ENCODE results near the gene MAPK8IP1.
A peak's percentile ranks its signal among the peaks of the same experiment; 100 is the strongest.

MAPK8IP1 gene

DNA sequence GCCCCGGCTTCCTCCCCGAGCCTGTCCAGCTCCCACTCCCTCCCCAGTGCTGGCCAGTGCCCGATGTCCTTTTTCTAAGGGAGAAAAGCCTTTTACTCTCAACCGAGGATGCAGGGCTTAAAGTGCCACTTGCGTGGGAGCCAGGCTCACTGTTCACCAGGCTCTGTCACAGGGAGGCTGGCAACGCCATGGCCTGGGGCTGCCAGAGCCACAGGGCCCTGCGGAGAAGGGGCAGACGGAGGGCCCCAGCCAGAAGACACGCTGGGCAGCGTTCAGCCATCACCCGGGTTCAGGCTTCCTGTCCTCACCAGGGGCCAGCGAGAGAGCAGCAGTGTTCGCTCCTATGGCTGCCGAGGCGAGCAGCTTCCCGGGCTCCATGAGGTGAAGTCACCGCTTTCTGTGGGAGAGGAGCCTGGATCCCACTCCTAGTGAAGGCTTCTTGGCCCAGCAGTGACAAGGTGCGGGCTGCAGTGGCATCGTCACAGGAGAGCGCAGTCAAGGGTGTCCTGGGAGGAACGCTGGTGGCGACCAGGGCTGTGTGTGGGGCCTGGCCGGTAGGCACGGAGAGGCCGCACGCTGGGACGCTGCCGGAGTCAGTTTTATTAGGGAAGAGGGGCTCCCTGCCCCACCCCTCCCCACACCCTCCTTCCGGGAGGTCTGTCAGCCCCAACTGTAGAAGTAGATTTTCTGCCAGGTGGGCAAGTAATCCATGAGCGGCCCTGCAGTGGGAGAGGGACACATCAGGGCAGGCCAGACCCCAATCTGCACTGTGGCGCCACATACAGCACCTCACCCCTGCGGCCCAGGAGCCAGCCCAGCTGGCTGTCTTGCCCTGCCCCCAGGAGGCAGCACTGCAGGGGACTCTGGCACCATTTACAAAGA is 24.4 kb downstream of the MAPK8IP1 start:
- no peak for DNase-seq

DNA sequence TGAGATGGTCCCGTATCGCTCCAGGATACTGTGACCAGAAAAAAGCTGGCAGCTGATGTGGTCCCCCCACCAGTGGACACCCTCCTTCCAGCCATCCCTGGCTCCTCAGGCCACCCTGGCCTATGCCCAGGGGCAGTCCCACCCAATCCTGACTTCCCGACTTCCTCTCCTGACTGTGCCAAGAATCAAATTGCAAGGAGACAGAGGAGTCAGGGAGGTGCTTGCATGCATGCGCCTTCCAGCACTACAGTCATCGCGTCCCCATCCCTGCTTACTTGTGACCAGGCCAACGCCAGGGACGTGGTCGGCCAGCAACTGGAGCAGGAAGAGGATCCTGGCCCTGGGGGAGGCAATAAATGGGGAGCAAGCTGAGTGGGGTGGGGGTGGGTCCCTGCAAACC is 25.2 kb downstream of the MAPK8IP1 start:
- DNase-seq = no peak

DNA sequence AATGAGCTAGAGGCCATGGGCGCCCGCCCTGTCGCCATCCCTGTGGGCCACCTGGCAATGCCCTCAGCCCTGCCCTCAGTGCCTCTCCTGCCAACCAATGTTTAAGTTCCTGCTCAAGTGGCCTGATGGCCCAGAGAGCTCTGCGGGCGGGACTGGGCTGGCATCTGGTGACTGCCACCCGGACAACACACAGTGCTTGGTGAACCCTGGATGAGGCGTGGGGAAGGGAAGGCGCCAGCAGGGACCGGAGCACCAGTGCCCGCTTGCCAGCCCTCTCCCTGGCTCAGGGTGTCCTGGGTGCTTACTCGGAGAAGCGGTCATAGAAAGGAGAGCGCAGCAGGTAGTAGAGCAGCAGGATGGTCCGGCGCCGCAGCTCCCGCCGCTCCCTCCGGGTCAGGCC is 28.1 kb downstream of the MAPK8IP1 start:
- DNase-seq = no peak

DNA sequence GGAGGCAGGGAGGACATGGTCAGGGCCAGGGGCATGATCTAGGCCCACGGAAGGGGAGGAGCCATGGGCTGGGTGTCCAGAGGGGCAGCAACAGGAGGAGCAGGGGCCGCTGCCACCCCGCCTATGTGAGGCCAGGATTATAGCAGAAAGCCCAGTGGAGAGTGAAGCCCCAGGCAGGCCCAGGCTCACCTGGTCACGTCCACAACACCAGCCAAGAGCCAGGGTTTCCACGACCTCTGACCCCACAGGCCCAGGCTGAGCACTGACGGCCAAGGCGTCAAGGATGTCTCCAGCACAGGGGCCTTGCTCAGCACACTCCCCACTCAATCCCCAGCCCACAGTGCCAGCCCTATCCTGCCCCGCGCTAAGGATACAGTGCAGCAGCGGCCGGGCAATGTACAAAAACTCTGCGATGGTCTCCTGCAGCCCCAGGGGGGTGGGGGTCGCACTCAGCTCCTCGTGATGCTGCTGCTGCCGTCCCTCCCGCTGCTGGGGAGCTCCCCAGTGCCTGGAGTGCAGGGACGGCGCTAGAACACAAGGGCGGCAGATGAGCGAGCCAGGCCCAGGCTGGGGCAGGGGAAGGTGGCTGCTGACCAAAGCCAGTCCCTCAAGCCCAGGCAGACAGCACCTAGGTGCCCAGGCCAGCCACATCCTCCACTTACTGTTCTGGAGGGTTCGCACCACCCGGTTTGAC is 28.6 kb downstream of the MAPK8IP1 start:
- DNase-seq = no peak

DNA sequence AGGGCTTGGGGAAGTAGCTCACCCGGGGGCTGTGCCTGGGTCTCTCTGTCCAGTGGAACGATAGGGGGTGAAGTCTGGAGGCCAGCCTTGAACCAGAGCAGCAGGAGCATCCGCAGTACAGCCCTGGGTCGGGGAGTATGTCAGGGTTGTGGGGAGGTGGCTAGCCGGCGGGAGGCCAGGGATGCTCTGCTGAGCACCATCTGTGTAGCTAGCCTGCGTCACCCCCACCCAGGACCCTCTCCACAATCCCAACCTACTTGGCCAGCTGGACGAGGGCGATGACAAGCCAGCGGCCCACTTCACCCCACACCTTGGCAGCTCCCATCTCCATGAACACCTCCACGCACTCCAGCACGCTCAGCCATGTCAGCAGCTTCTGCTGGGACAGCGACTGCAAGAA is 30.0 kb downstream of the MAPK8IP1 start:
- no peak for DNase-seq

DNA sequence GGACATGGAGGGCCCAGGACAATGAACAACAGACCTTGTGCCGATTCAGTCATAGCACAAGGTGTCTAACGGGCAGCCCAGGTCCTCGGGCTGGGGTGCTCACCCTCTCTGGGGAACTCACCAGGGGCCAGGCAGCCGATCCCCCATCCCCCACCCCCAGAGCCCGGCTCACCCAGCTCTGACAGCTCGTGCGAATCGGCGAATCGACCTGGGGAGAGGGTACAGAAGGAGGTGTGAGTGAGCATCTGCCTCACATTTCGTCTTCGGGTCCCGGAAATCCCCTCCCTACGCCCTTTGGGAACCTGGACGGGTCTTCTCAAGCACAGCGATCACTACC is 31.8 kb downstream of the MAPK8IP1 start:
- no peak for DNase-seq

DNA sequence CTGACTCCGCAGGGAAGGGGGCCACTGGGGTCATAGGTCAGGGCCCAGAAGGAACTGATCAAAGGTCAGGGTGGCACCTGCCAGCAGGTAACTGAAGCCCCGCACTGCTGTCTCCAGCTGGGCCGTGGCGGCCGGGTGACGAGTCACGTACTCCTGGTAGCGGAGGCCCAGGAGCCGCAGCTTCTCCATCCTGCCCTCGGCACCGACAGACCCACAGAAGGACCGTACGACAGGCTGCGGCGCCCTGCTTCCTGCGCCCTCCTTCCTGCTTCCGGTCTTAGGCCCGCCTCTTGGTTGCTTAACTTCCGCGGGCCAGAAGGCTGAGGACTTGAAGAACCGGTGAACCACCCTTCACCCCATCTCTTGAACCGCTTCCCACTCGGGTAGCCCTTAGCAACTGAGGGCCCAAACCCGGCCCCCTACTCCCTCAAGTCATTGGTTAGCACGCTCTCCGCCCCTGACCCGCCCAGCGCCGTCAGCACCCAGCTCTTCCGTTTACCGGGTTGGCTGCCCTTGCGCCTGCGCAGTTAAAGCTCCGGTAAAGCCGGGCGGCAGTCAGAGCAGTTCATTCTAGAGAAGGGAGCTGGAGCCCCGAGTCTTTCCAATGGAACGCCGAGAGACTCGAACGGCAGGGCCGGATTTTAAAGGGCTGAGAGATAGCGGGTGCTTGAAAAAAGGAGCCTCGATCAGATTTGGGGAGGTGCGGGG is 32.3 kb downstream of the MAPK8IP1 start, which contains the start of gene PEX16:
PEX16 (minus strand) TSS at position 255 of the 708 bp plus-strand sequence; CDS start at position 189, 66 bp downstream.
- peak; percentile 99 for DNase-seq

DNA sequence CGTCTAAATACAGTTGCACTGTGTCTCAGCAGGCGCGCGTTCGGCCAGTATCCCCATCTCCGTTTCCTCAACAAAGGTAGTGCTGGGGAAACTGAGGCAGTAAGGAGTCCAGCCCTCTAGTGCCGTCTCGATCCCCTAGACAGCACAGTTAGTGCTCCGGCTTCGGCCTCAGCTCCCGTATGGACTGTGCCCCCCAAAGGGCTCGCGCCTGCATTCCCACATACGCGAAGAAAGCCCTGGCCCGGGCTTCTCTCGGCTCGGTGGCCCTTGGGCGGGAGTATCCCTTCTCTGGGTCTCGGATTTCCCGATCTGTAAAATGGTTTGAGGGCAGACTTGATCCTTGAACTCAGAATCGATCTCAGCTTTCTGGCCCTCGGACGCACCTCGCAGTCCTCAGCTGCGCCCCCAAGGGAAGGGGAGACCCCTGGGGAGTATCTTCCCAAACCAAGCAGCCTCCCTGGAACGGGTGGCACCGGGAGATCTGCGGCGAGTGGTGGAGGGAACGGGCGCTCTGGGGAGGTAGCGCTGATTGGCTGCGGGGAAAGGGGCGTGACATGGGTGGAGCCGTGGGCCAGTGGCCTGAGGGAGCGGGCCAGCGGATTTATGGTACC is 33.0 kb downstream of the MAPK8IP1 start:
- DNase-seq = peak; percentile 80

DNA sequence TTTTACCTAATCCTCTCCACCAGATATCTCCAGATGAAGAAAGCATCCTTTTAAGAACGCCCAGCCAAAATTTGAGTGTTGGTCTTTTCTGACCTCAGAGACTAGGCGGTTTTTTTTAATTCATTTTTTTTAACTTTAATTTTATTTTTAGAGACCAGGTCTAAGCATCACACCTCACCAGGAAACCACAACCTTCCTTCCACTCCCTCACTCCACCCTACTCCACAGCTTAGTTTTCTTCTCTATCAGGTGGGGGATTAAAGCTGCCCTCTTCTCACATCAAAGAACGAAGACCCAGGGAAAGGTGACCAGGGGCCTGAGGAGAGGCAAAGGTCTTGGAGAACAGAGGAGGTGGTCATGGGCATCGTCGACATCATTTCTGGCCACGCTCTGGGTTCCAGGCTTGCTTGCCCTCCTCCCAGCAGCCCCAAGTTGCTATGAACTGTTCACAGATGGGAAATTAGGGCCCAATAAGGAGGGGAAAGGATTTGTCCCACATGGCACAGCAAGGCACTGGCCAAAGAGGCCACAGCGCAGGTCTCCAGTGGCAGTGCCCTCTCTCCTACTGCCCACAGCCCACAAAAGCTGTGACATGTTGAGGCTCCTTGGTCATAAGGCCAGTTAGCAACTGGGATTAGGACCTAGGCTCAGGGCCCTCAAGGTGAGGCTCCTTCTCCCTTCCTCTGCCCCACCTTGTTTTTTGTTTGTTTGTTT is 33.7 kb downstream of the MAPK8IP1 start:
- DNase-seq = no peak

DNA sequence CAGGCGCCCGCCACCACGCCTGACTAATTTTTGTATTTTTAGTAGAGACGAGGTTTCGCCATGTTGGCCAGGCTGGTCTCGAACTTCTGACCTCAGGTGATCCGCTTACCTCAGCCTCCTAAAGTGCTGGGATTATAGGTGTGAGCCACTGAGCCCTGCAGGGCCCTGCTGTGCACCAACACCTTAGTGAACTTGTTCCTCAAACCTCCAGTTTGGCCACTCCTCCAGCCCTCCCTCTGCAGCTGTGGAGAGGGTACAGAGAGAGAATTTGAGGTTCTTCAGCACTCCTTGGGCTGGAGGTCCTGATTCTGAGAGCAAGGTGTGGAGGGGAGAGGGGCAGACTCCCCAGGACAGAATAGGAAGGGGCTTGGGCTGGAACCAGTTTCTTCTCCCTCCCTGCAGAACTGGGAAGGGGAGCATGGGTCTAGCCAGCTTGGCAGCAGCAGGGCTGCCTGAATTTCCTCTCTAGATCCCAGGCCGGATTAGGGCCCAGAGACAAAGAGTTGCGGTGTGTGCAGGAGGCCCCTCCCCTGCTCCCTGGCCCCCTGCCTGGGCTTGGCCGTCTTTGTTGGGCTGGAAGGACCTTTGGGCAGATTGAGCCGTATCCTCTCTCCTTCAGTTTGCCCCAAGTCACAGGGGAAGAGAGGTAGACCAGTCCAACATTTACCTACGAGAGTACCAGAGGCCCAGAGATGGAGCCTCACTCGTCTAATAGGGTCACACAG is 34.5 kb downstream of the MAPK8IP1 start:
- DNase-seq = no peak

DNA sequence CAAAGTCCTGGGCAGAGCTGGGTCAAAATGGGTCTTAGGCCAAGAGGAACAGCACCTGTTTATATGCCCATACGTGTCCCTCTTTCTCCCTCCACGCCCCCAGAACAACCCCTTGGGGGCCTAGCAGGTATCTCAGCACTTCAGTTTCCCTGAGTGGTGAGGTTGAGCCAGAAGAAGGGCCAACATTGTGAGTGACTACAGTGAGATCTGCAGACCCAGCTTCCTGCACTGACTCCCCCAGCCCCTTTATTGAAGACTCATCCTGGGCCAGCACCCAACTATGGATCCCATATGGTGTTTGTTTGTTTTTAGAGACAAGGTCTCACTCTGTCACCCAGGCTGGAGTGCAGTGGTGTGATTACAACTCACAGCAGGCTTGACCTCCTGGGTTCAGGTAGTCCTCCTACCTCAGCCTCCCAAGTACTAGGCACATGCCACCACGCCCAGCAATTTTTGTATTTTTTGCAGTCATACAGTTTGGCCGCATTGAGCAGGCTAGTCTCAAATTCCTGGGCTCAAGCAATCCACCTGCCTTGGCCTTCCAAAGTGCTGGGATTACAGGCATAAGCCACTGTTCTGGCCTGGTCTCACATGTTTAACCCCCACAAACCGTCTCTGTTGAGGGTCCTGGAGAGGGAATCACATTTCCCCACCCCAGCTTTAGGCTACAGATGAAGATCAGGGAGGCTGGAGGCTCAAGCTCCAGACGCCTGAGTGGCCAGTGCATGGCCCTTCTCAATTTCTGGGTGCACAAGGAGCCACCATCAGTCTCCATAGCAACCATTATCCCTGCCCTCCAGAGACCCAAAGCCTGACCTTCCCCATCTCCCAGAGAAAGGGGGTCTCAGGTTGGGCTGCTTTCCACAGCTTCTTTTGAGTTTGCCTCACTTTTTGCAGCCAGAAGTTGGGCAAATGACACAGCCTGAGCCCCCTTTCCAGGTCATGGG is 35.4 kb downstream of the MAPK8IP1 start:
- no peak for DNase-seq

DNA sequence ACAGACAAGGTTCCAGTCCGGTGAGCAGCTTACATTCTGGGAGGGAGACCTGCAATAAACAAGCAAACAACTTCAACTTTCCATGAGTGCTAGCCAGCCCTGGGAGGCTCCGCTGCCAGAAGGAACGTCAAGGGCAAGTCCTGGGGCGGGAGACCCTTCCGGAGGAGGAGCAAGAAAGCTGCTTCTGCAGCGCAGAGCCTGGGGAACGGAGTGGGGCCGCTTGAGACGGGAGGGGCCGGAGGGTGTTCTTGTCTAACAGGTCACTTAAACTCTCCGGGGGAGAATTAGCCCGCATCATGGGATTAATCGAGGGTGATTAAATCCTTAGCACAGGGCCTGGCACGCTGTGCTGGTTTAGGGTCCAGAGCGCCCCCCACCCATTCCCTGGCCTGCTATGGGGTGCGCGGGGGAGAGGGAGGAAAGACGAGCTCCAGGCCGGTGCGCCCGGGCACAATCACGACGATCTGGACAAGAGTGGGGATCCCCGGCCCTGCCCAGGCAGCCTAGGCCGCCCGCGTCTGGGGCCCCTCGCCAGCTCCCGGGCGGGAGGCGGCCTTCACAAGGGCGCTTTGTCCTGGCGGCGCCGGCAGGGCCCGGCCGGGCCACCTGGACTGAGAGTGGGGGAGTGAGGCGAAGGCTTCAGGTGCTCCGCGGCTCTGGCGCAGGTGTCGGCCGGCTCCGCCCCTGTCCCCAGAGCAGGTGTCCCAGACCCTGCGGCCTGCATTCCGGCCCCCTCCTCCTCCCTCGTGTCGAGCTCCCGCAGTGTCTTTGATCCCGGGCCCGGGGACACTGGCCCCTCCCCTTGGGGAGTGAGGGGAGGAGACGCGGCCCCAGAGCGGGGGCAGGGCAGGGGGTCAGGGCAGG is 36.3 kb downstream of the MAPK8IP1 start:
- DNase-seq = no peak

DNA sequence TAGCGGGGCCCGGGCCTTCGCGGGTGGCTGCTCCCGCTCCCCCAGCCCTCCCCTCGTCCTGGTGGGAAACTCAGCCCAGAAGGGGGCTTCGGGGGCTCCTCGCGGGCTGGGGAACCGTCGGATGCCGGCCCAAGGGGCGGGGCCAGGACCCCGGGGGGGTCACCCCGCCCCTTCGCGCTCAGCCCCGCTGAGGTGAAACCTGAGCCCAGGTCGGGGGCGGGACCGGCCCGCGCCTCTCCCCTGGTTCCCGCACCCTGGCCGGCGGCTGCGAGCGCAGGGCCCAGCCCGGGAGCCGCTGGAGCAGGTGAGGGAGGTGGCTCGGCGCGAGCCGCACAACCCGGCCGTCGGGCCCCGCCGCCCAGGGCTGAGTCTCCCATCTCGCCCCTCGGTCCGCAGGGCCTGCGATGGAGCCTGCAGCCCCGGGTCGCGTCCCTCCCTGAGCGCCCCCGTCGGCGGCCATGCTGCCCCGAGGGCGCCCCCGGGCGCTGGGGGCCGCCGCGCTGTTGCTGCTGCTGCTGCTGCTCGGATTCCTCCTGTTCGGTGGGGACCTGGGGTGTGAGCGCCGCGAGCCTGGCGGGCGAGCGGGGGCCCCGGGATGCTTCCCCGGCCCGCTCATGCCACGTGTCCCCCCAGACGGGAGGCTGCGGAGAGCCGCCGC is 37.1 kb downstream of the MAPK8IP1 start, which contains the start of gene LARGE2:
LARGE2 (plus strand) TSS at position 232 of the 658 bp plus-strand sequence; CDS start at position 459, 227 bp downstream.
- DNase-seq = no peak

DNA sequence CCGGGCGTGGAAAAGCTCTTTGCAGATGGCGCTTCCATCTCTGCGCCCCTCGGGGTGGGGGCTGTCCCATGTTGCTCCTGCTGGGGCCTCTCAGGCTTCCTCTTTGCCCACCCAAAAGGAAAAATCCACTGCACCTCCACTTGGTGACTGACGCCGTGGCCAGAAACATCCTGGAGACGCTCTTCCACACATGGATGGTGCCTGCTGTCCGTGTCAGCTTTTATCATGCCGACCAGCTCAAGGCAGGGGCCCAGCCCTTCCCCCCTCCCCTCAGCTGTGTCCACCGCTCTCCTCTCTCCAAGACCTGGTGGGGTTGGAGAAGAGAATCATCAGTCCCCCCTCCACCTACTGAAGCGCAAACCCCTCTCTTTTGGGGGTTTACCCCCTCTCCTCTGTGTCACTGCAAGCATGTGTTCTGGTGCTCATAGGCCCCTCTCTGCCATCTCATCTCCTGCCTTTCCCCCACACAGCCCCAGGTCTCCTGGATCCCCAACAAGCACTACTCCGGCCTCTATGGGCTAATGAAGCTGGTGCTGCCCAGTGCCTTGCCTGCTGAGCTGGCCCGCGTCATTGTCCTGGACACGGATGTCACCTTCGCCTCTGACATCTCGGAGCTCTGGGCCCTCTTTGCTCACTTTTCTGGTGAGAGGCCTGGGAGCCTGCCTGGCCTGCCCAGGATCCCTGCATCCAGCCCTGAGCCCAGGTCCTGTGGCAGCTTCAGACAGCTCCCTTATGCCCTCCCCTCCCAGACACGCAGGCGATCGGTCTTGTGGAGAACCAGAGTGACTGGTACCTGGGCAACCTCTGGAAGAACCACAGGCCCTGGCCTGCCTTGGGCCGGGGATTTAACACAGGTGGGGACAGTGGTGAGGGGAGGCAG is 38.8 kb downstream of the MAPK8IP1 start:
- no peak for DNase-seq

DNA sequence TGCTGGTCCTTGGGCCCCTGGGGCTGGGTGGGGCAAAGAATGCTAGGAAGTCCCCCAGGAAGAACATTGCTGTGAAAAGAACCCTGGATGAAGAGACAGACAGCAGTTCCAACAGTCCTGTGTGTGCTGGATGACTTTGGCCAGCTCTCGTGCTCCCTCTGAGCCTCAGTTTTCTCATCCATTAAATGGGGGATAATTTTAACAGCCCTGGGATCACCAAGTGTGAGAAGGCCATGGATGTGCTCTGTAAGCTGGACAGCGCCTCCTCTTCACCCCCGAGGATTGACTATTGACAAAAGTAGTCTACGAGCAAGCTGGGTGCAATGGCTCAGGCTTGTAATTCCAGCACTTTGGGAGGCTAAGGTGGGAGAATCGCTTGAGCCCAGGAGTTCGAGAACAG is 39.5 kb downstream of the MAPK8IP1 start:
- DNase-seq = no peak

DNA sequence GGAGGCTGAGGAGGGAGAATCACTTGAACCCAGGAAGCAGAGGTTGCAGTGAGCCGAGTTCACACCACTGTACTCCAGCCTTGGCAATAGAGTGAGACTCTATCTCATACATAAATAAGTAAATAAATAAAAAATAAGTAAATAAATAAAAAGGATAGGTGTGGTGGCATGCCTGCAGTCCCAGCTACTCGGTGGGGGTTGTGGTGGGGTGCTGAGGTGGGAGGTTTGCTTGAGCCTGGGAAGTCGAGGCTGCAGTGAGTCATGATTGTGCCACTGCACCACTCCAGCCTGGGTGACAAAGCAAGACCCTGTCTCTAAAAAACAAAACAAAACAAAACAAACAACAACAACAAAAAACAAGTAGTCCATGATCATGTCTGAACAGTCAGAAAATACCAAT is 40.1 kb downstream of the MAPK8IP1 start:
- DNase-seq = no peak

DNA sequence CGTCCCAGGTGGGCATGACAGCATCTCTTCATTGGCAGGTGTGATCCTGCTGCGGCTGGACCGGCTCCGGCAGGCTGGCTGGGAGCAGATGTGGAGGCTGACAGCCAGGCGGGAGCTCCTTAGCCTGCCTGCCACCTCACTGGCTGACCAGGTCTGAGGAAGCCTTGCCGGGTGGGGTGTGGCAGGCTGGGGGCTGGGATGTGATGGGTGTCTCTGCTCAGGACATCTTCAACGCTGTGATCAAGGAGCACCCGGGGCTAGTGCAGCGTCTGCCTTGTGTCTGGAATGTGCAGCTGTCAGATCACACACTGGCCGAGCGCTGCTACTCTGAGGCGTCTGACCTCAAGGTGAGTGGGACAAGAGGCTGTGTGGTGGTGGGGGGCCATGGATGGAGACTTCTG is 40.5 kb downstream of the MAPK8IP1 start:
- no peak for DNase-seq

Measured in fibroblast of skin of back (primary cell).